IMR-90 (cell line): ENCODE results near the gene DISC1. TPM values are rescaled to one million over a fixed set of nuclear protein-coding genes. Genes with fewer than 3 reads are reported as not detected.
"Not testable (repeated sequence)": the region's sequence is repeated elsewhere in the genome, so short reads cannot be mapped to it uniquely, and the experiment has no call there.

Experiments
- ATAC-seq: fragments of 200-7000 bp; cut with Tn5 transposase; 2 replicates; pipeline ENCODE4 v1.9.1; 2020; ENCODE audit warnings: low read depth, mild to moderate bottlenecking, moderate library complexity
- BruUV-seq: library from RNA; stranded (reverse); fragments of 400-500 nt; replicated peaks from 2 replicates; lab custom pipeline; 2021; lab: Mats Ljungman, UMichigan
- CTCF ChIA-PET: fragments of 300-600 bp; formaldehyde crosslinking; extraction: SDS; loops from one replicate; lab custom pipeline; 2021; ENCODE audit warnings: antibody characterized with exemption; lab: Yijun Ruan, JAX
- POLR2A ChIA-PET: fragments of 300-600 bp; sonication (Branson Sonifier 250); formaldehyde crosslinking; loops from one replicate; lab custom pipeline; 2022; ENCODE audit warnings: antibody characterized with exemption; ENCODE audit not compliant: unreplicated experiment; lab: Charles Lee
- DNase-seq: peaks from one replicate; pipeline ENCODE4 v3.0.0; 2013
- H2AFZ ChIP-seq: replicated peaks from 2 replicates; pipeline ENCODE3; 2013; ENCODE audit warnings: low read length, mild to moderate bottlenecking; ENCODE audit not compliant: poor library complexity
- H2AK5ac ChIP-seq: 2 replicates; pipeline ENCODE4 v1.6.1; 2013; ENCODE audit warnings: low read depth, low read length, inconsistent platforms
- H2AK9ac ChIP-seq: replicated peaks from 2 replicates; pipeline ENCODE3; 2013; ENCODE audit warnings: mild to moderate bottlenecking, low read depth, low read length, moderate library complexity; ENCODE audit not compliant: poor library complexity
- H2BK120ac ChIP-seq: 2 replicates; pipeline ENCODE4 v1.6.1; 2013; ENCODE audit warnings: low read depth, low read length, inconsistent platforms
- H2BK15ac ChIP-seq: 3 replicates; pipeline ENCODE4 v1.6.1; 2013; ENCODE audit warnings: low read depth, low read length, inconsistent platforms
- H2BK20ac ChIP-seq: 2 replicates; pipeline ENCODE4 v1.6.1; 2013; ENCODE audit warnings: low read depth, mild to moderate bottlenecking, inconsistent platforms, low read length, moderate library complexity
- H2BK5ac ChIP-seq: 2 replicates; pipeline ENCODE4 v1.6.1; 2013; ENCODE audit warnings: mild to moderate bottlenecking, low read depth, low read length, inconsistent platforms; ENCODE audit not compliant: poor library complexity, severe bottlenecking
- H3K14ac ChIP-seq: replicated peaks from 2 replicates; pipeline ENCODE4 v1.6.1; 2013; ENCODE audit warnings: low read depth, low read length, inconsistent platforms
- H3K18ac ChIP-seq: 2 replicates; pipeline ENCODE4 v1.6.1; 2013; ENCODE audit warnings: low read depth, low read length, control low read depth
- H3K23ac ChIP-seq: 2 replicates; pipeline ENCODE4 v1.6.1; 2013; ENCODE audit warnings: low read depth, low read length, inconsistent platforms
- H3K27ac ChIP-seq: 2 replicates; pipeline ENCODE4 v1.5.1; 2013; ENCODE audit warnings: mild to moderate bottlenecking, control low read depth, low read length; ENCODE audit not compliant: insufficient read depth
- H3K27me3 ChIP-seq: 2 replicates; pipeline ENCODE4 v1.6.1; 2013; ENCODE audit warnings: low read length; ENCODE audit not compliant: control insufficient read depth, insufficient read depth
- H3K36me3 ChIP-seq: 2 replicates; pipeline ENCODE4 v1.6.1; 2013; ENCODE audit warnings: low read length, mixed read lengths; ENCODE audit not compliant: control insufficient read depth, insufficient read depth
- H3K4ac ChIP-seq: 2 replicates; pipeline ENCODE4 v1.6.1; 2013; ENCODE audit warnings: low read depth, low read length, inconsistent platforms
- H3K4me1 ChIP-seq: 2 replicates; pipeline ENCODE4 v1.6.1; 2013; ENCODE audit warnings: low read length, mixed read lengths; ENCODE audit not compliant: control insufficient read depth, insufficient read depth
- H3K4me2 ChIP-seq: 2 replicates; pipeline ENCODE4 v1.6.1; 2013; ENCODE audit warnings: low read depth, mild to moderate bottlenecking, control low read depth, low read length, moderate library complexity
- H3K4me3 ChIP-seq: 2 replicates; pipeline ENCODE4 v1.5.1; 2013; ENCODE audit warnings: low read depth, mild to moderate bottlenecking, control low read depth, low read length, moderate library complexity; ENCODE audit not compliant: insufficient read depth
- H3K56ac ChIP-seq: 2 replicates; pipeline ENCODE4 v1.6.1; 2013; ENCODE audit warnings: low read length, inconsistent platforms; ENCODE audit not compliant: insufficient read depth; ENCODE audit errors: extremely low read depth
- H3K79me1 ChIP-seq, 2 experiments: 2 replicates each; pipeline ENCODE4 v1.6.1; 2013; ENCODE audit warnings: low read length in 2 of 2, inconsistent platforms in 1 of 2, low read depth in 1 of 2
- H3K9ac ChIP-seq: 2 replicates; pipeline ENCODE4 v1.6.1; 2013; ENCODE audit warnings: low read depth, low read length, control low read depth
- H3K9me1 ChIP-seq: 2 replicates; pipeline ENCODE4 v1.6.1; 2013; ENCODE audit warnings: low read length, inconsistent platforms; ENCODE audit not compliant: insufficient read depth
- H3K9me3 ChIP-seq: 2 replicates; pipeline ENCODE4 v1.6.1; 2013; ENCODE audit warnings: low read length; ENCODE audit not compliant: control insufficient read depth, insufficient read depth
- H4K20me1 ChIP-seq: 2 replicates; pipeline ENCODE4 v1.6.1; 2013; ENCODE audit warnings: low read length, inconsistent platforms; ENCODE audit not compliant: insufficient read depth
- H4K5ac ChIP-seq: 2 replicates; pipeline ENCODE4 v1.6.1; 2013; ENCODE audit warnings: mild to moderate bottlenecking, low read depth, low read length, control low read depth
- H4K8ac ChIP-seq, 2 experiments: 2 replicates each; pipeline ENCODE4 v1.6.1; 2013; ENCODE audit warnings: low read depth in 2 of 2, low read length in 2 of 2, control low read depth in 1 of 2, inconsistent platforms in 1 of 2
- H4K91ac ChIP-seq: 2 replicates; pipeline ENCODE4 v1.6.1; 2013; ENCODE audit warnings: low read depth, low read length, inconsistent platforms; ENCODE audit not compliant: insufficient read depth
- WGBS, 2 experiments: methylation state at CpG; one replicate each; pipeline versions ENCODE4 v1.1.5 to v1.1.7; 2013; ENCODE audit warnings: missing lambda C conversion rate in 2 of 2; ENCODE audit not compliant: insufficient read length in 1 of 2; ENCODE audit errors: extremely low coverage in 2 of 2; 5-methylcytosine and 5-hydroxymethylcytosine counted together
- dilution Hi-C: fragments of 300-500 bp; cut with HindIII; formaldehyde crosslinking; loops from one replicate; pipeline ENCODE4 v1.14.3; 2018; ENCODE audit warnings: low sequenced_read_pairs; ENCODE audit not compliant: unreplicated experiment
- in situ Hi-C: fragments of 300-500 bp; cut with MboI; formaldehyde crosslinking; loops from 3 replicates; pipeline ENCODE4 v1.14.3; 2019; ENCODE audit warnings: low sequenced_read_pairs, inconsistent platforms, mixed read lengths
- intact Hi-C: fragments of 100-400 bp; cut with micrococcal nuclease; formaldehyde crosslinking; loops from 2 replicates; pipeline ENCODE4 v1.10.0; 2022
- polyA plus RNA-seq, 3 experiments: library from polyadenylated mRNA; depleted of rRNA; stranded (reverse); fragments of >200 nt; gene quantifications; 2 replicates each; pipeline ENCODE4 v1.2.3, GENCODE V29; 2012; ENCODE audit warnings: low replicate concordance in 1 of 3
- total RNA-seq: library from RNA; depleted of rRNA; stranded (reverse); fragments of >200 nt; gene quantifications from 2 replicates; pipeline ENCODE4 v1.2.3, GENCODE V29; 2012

DISC1 gene
- total and polyA plus RNA-seq, 2 of the 4 experiments (the other 2 are of a cell fraction): 2.2 to 7.0 TPM

DNA sequence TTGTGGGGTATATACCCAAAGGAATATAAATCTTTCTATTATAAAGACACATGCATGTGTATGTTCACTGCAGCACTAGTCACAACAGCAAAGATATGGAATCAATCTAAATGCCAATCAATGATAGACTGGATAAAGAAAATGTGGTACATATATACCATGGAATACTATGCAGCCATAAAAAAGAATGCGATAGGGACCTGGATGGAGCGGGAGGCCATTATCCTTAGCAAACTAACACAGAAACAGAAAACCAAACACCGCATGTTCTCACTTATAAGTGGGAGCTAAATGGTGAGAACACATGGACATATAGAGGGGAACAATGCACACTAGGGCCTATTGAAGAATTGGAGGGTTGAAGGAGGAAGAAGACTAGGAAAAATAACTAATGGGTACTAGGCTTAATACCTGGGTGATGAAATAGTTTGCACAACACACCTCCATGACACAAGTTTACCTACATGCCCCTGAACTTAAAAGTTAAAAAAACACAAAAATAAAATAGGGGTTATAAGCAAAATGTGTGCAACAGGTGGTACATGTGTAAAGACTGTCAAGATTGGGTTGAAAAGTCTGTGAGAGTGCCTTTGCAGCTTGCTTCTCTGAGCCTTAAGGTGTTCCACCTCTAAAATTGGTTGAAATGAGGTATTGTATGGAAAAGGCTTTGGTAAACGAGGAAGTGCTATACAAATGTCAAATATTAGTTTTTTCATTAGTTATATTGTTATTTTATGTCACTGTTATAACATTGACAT, 43.5 kb downstream of the DISC1 start:
- H3K36me3 ChIP-seq, H3K79me1 ChIP-seq, H2BK120ac ChIP-seq, H2AK5ac ChIP-seq, H4K8ac ChIP-seq, H3K9ac ChIP-seq, H4K91ac ChIP-seq, H3K56ac ChIP-seq, H3K27me3 ChIP-seq, H3K23ac ChIP-seq, H3K4me3 ChIP-seq, H3K4ac ChIP-seq, H2BK15ac ChIP-seq, H3K9me1 ChIP-seq, H3K27ac ChIP-seq, H3K18ac ChIP-seq, ATAC-seq, dilution Hi-C loops, H3K14ac ChIP-seq, H3K9me3 ChIP-seq, H3K4me1 ChIP-seq, in situ Hi-C loops, H3K4me2 ChIP-seq, H2AK9ac ChIP-seq, H2AFZ ChIP-seq, H2BK5ac ChIP-seq, BruUV-seq, H2BK20ac ChIP-seq, CTCF ChIA-PET, POLR2A ChIA-PET, intact Hi-C loops, DNase-seq, H4K20me1 ChIP-seq, H4K5ac ChIP-seq: not testable (repeated sequence)
- no CpG with 5 or more reads among the region's 4 CpGs for WGBS, 2 experiments
